Hepatocyte (in vitro differentiated cells): ENCODE results near the gene LRBA.

ENCODE experiments used
- EZH2 ChIP-seq: fragments of 200-600 bp; sonication (generic); IDR thresholded peaks from 2 replicates; pipeline ENCODE4 v1.6.1; 2016; ENCODE audit warnings: antibody characterized with exemption, mild to moderate bottlenecking, borderline replicate concordance
- TF ChIP-seq, protein P1 (sequence below): fragments of 200-600 bp; sonication (generic); IDR thresholded peaks from 2 replicates; pipeline ENCODE4 v1.5.1; 2016; ENCODE audit warnings: antibody characterized with exemption, mild to moderate bottlenecking; ENCODE audit not compliant: poor library complexity

DNA sequence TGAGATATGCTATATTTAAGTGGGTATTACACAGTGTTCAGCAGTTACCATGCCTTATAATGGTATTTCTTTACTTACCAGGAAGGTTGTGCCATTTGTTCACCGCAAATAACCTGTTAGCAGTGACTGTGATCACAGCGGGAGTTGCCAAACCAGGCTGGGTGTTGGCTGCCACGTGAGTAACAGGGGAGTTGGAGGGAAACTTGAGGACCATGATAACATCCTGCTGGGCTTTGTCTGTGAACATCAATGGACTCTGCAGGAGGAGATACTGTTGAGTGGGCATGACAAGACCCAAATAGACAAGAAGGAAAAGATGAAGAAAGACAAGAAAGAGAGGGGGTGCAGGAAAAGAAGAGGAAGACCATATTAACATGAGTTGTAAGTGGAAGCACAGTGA lies 694.0 kb downstream of the LRBA start:
- TF ChIP-seq, protein P1, sequence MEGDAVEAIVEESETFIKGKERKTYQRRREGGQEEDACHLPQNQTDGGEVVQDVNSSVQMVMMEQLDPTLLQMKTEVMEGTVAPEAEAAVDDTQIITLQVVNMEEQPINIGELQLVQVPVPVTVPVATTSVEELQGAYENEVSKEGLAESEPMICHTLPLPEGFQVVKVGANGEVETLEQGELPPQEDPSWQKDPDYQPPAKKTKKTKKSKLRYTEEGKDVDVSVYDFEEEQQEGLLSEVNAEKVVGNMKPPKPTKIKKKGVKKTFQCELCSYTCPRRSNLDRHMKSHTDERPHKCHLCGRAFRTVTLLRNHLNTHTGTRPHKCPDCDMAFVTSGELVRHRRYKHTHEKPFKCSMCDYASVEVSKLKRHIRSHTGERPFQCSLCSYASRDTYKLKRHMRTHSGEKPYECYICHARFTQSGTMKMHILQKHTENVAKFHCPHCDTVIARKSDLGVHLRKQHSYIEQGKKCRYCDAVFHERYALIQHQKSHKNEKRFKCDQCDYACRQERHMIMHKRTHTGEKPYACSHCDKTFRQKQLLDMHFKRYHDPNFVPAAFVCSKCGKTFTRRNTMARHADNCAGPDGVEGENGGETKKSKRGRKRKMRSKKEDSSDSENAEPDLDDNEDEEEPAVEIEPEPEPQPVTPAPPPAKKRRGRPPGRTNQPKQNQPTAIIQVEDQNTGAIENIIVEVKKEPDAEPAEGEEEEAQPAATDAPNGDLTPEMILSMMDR: no peak
- TF ChIP-seq EZH2: no peak
